IMR-90 (cell line): Measurements from ENCODE around the gene CYB5D1. TPM values are rescaled to one million over a fixed set of nuclear protein-coding genes. Genes with fewer than 3 reads are reported as not detected.

ENCODE experiments used
- ATAC-seq: fragments of 200-7000 bp; cut with Tn5 transposase; 2 replicates; pipeline ENCODE4 v1.9.1; 2020; ENCODE audit warnings: low read depth, mild to moderate bottlenecking, moderate library complexity
- BruUV-seq: library from RNA; stranded (reverse); fragments of 400-500 nt; replicated peaks from 2 replicates; lab custom pipeline; 2021; lab: Mats Ljungman, UMichigan
- CTCF ChIA-PET: fragments of 300-600 bp; formaldehyde crosslinking; extraction: SDS; loops from one replicate; lab custom pipeline; 2021; ENCODE audit warnings: antibody characterized with exemption; lab: Yijun Ruan, JAX
- POLR2A ChIA-PET: fragments of 300-600 bp; sonication (Branson Sonifier 250); formaldehyde crosslinking; loops from one replicate; lab custom pipeline; 2022; ENCODE audit warnings: antibody characterized with exemption; ENCODE audit not compliant: unreplicated experiment; lab: Charles Lee
- DNase-seq: peaks from one replicate; pipeline ENCODE4 v3.0.0; 2013
- H2AFZ ChIP-seq: replicated peaks from 2 replicates; pipeline ENCODE3; 2013; ENCODE audit warnings: low read length, mild to moderate bottlenecking; ENCODE audit not compliant: poor library complexity
- H2AK5ac ChIP-seq: 2 replicates; pipeline ENCODE4 v1.6.1; 2013; ENCODE audit warnings: low read depth, low read length, inconsistent platforms
- H2AK9ac ChIP-seq: replicated peaks from 2 replicates; pipeline ENCODE3; 2013; ENCODE audit warnings: mild to moderate bottlenecking, low read depth, low read length, moderate library complexity; ENCODE audit not compliant: poor library complexity
- H2BK120ac ChIP-seq: 2 replicates; pipeline ENCODE4 v1.6.1; 2013; ENCODE audit warnings: low read depth, low read length, inconsistent platforms
- H2BK15ac ChIP-seq: 3 replicates; pipeline ENCODE4 v1.6.1; 2013; ENCODE audit warnings: low read depth, low read length, inconsistent platforms
- H2BK20ac ChIP-seq: 2 replicates; pipeline ENCODE4 v1.6.1; 2013; ENCODE audit warnings: low read depth, mild to moderate bottlenecking, inconsistent platforms, low read length, moderate library complexity
- H2BK5ac ChIP-seq: 2 replicates; pipeline ENCODE4 v1.6.1; 2013; ENCODE audit warnings: mild to moderate bottlenecking, low read depth, low read length, inconsistent platforms; ENCODE audit not compliant: poor library complexity, severe bottlenecking
- H3K14ac ChIP-seq: replicated peaks from 2 replicates; pipeline ENCODE4 v1.6.1; 2013; ENCODE audit warnings: low read depth, low read length, inconsistent platforms
- H3K18ac ChIP-seq: 2 replicates; pipeline ENCODE4 v1.6.1; 2013; ENCODE audit warnings: low read depth, low read length, control low read depth
- H3K23ac ChIP-seq: 2 replicates; pipeline ENCODE4 v1.6.1; 2013; ENCODE audit warnings: low read depth, low read length, inconsistent platforms
- H3K27ac ChIP-seq: 2 replicates; pipeline ENCODE4 v1.5.1; 2013; ENCODE audit warnings: mild to moderate bottlenecking, control low read depth, low read length; ENCODE audit not compliant: insufficient read depth
- H3K27me3 ChIP-seq: 2 replicates; pipeline ENCODE4 v1.6.1; 2013; ENCODE audit warnings: low read length; ENCODE audit not compliant: control insufficient read depth, insufficient read depth
- H3K36me3 ChIP-seq: 2 replicates; pipeline ENCODE4 v1.6.1; 2013; ENCODE audit warnings: low read length, mixed read lengths; ENCODE audit not compliant: control insufficient read depth, insufficient read depth
- H3K4ac ChIP-seq: 2 replicates; pipeline ENCODE4 v1.6.1; 2013; ENCODE audit warnings: low read depth, low read length, inconsistent platforms
- H3K4me1 ChIP-seq: 2 replicates; pipeline ENCODE4 v1.6.1; 2013; ENCODE audit warnings: low read length, mixed read lengths; ENCODE audit not compliant: control insufficient read depth, insufficient read depth
- H3K4me2 ChIP-seq: 2 replicates; pipeline ENCODE4 v1.6.1; 2013; ENCODE audit warnings: low read depth, mild to moderate bottlenecking, control low read depth, low read length, moderate library complexity
- H3K4me3 ChIP-seq: 2 replicates; pipeline ENCODE4 v1.5.1; 2013; ENCODE audit warnings: low read depth, mild to moderate bottlenecking, control low read depth, low read length, moderate library complexity; ENCODE audit not compliant: insufficient read depth
- H3K56ac ChIP-seq: 2 replicates; pipeline ENCODE4 v1.6.1; 2013; ENCODE audit warnings: low read length, inconsistent platforms; ENCODE audit not compliant: insufficient read depth; ENCODE audit errors: extremely low read depth
- H3K79me1 ChIP-seq, 2 experiments: 2 replicates each; pipeline ENCODE4 v1.6.1; 2013; ENCODE audit warnings: low read length in 2 of 2, inconsistent platforms in 1 of 2, low read depth in 1 of 2
- H3K9ac ChIP-seq: 2 replicates; pipeline ENCODE4 v1.6.1; 2013; ENCODE audit warnings: low read depth, low read length, control low read depth
- H3K9me1 ChIP-seq: 2 replicates; pipeline ENCODE4 v1.6.1; 2013; ENCODE audit warnings: low read length, inconsistent platforms; ENCODE audit not compliant: insufficient read depth
- H3K9me3 ChIP-seq: 2 replicates; pipeline ENCODE4 v1.6.1; 2013; ENCODE audit warnings: low read length; ENCODE audit not compliant: control insufficient read depth, insufficient read depth
- H4K20me1 ChIP-seq: 2 replicates; pipeline ENCODE4 v1.6.1; 2013; ENCODE audit warnings: low read length, inconsistent platforms; ENCODE audit not compliant: insufficient read depth
- H4K5ac ChIP-seq: 2 replicates; pipeline ENCODE4 v1.6.1; 2013; ENCODE audit warnings: mild to moderate bottlenecking, low read depth, low read length, control low read depth
- H4K8ac ChIP-seq, 2 experiments: 2 replicates each; pipeline ENCODE4 v1.6.1; 2013; ENCODE audit warnings: low read depth in 2 of 2, low read length in 2 of 2, control low read depth in 1 of 2, inconsistent platforms in 1 of 2
- H4K91ac ChIP-seq: 2 replicates; pipeline ENCODE4 v1.6.1; 2013; ENCODE audit warnings: low read depth, low read length, inconsistent platforms; ENCODE audit not compliant: insufficient read depth
- POLR2A ChIP-seq: IDR thresholded peaks from 2 replicates; pipeline ENCODE4 v1.6.1; 2012; ENCODE audit warnings: mild to moderate bottlenecking, low read depth, low read length
- RAD21 ChIP-seq: IDR thresholded peaks from 2 replicates; pipeline ENCODE4 v1.6.1; 2012; ENCODE audit warnings: low read length, improper control_type of control experiment
- USF2 ChIP-seq: fragments of 150-350 bp; IDR thresholded peaks from 2 replicates; pipeline ENCODE4 v1.6.1; 2017; ENCODE audit warnings: mild to moderate bottlenecking, antibody characterized with exemption, low read length, low read depth
- WGBS, 2 experiments: methylation state at CpG; one replicate each; pipeline versions ENCODE4 v1.1.5 to v1.1.7; 2013; ENCODE audit warnings: missing lambda C conversion rate in 2 of 2; ENCODE audit not compliant: insufficient read length in 1 of 2; ENCODE audit errors: extremely low coverage in 2 of 2; 5-methylcytosine and 5-hydroxymethylcytosine counted together
- dilution Hi-C: fragments of 300-500 bp; cut with HindIII; formaldehyde crosslinking; loops from one replicate; pipeline ENCODE4 v1.14.3; 2018; ENCODE audit warnings: low sequenced_read_pairs; ENCODE audit not compliant: unreplicated experiment
- in situ Hi-C: fragments of 300-500 bp; cut with MboI; formaldehyde crosslinking; loops from 3 replicates; pipeline ENCODE4 v1.14.3; 2019; ENCODE audit warnings: low sequenced_read_pairs, inconsistent platforms, mixed read lengths
- intact Hi-C: fragments of 100-400 bp; cut with micrococcal nuclease; formaldehyde crosslinking; loops from 2 replicates; pipeline ENCODE4 v1.10.0; 2022
- polyA plus RNA-seq, 3 experiments: library from polyadenylated mRNA; depleted of rRNA; stranded (reverse); fragments of >200 nt; gene quantifications; 2 replicates each; pipeline ENCODE4 v1.2.3, GENCODE V29; 2012; ENCODE audit warnings: low replicate concordance in 1 of 3
- total RNA-seq: library from RNA; depleted of rRNA; stranded (reverse); fragments of >200 nt; gene quantifications from 2 replicates; pipeline ENCODE4 v1.2.3, GENCODE V29; 2012

Gene CYB5D1
- total and polyA plus RNA-seq, 2 of the 4 experiments (the other 2 are of a cell fraction) = 8.8 to 10.8 TPM

- H2AFZ ChIP-seq = peak overlapping the region; percentile 86
- ChIA-PET POLR2A (no interaction called here), CTCF (no interaction called here)
- peak overlapping the region; percentile 98 for H2BK5ac ChIP-seq
- H3K36me3 ChIP-seq = peaks cover 18% of the 10 kb centered on the region
- peak overlapping the region; percentile 87 for H3K56ac ChIP-seq
- peak overlapping the region; percentile 81; the same call in 1 of the 2 replicates for H2AK5ac ChIP-seq
- H2AK9ac ChIP-seq = peak overlapping the region; percentile 100
- DNase-seq (no peak), ATAC-seq (no peak; the same call in 1 of the 2 replicates)
- peak overlapping the region; percentile 94 for H3K23ac ChIP-seq
- peak overlapping the region; percentile 36 to 78 for H4K8ac ChIP-seq
- peak overlapping the region; percentile 83 for H4K5ac ChIP-seq
- peak overlapping the region; percentile 98 for H3K4me3 ChIP-seq
- TF ChIP-seq USF2 = no peak
- peak; percentile 19; the same call in 1 of the 2 replicates for TF ChIP-seq RAD21
- peak; percentile 40; the same call in 1 of the 2 replicates for TF ChIP-seq POLR2A
- H2BK15ac ChIP-seq = peak overlapping the region; percentile 33; the same call in 1 of the 3 replicates
- H4K20me1 ChIP-seq = peaks cover 14% of the 10 kb centered on the region
- BruUV-seq = no TSS peak
- H3K79me1 ChIP-seq = peaks cover 9 to 65% of the 10 kb centered on the region in 2 experiments
- peak overlapping the region; percentile 78 for H2BK120ac ChIP-seq
- peak overlapping the region; percentile 100 for H3K27ac ChIP-seq
- intact Hi-C loops = no loop called here
- peak overlapping the region; percentile 99 for H3K4me2 ChIP-seq
- H3K9me1 ChIP-seq = peaks cover 11% of the 10 kb centered on the region
- peak overlapping the region; percentile 86; the same call in 1 of the 2 replicates for H4K91ac ChIP-seq
- in situ Hi-C loops = no loop called here
- no CpG with 5 or more reads among the region's 8 CpGs for WGBS, 2 experiments
- H3K9me3 ChIP-seq = no peaks in the 10 kb centered on the region
- peak overlapping the region; percentile 84 for H3K14ac ChIP-seq
- H3K4ac ChIP-seq = peak overlapping the region; percentile 99
- H3K27me3 ChIP-seq = no peaks in the 10 kb centered on the region
- dilution Hi-C loops = no loop called here
- peaks cover 26% of the 10 kb centered on the region for H3K4me1 ChIP-seq
- H2BK20ac ChIP-seq = peak overlapping the region; percentile 46; the same call in 1 of the 2 replicates
- peak overlapping the region; percentile 52 for H3K18ac ChIP-seq
- H3K9ac ChIP-seq = peak overlapping the region; percentile 99
These were observed 29.3 kb downstream of the CYB5D1 start for GRCh38 chr17:7887038-7887481.
